Immature natural killer cell (primary cell): ENCODE results near the gene PPP1R1A. TPM values are rescaled to one million over a fixed set of nuclear protein-coding genes. Genes with fewer than 3 reads are reported as not detected.

Experiments
- polyA plus RNA-seq, 3 donors: library from polyadenylated mRNA; unstranded; fragments of 300-500 nt; fragmentation: Illumina TruSeq; gene quantifications; one replicate each; pipeline ENCODE4 v1.2.3, GENCODE V29; 2021

The PPP1R1A gene
- polyA plus RNA-seq, 3 donors from 2014 or later, result not detected

Other genes with a start within 250 kb of the PPP1R1A start
- gene GPR84, start 224.2 kb downstream of the PPP1R1A start, polyA plus RNA-seq, result not detected
- gene ZNF385A, start 203.9 kb downstream of the PPP1R1A start, polyA plus RNA-seq, result 1 to 10 TPM; 1.8 to 2.7 (median 2.2) TPM
- 100 to 1,000 TPM in 1 of 3 donors, 10 to 100 TPM in 2; 26.2 to 119 (median 65.5) TPM for gene ITGA5, start 169.4 kb downstream of the PPP1R1A start, polyA plus RNA-seq
- 10 to 100 TPM; 14.1 to 22.7 (median 16.6) TPM for gene GTSF1, start 115.1 kb downstream of the PPP1R1A start, polyA plus RNA-seq
- gene NCKAP1L, start 90.9 kb downstream of the PPP1R1A start, polyA plus RNA-seq, result 100 to 1,000 TPM in 2 of 3 donors, 10 to 100 TPM in 1; 90.8 to 138 (median 137) TPM
- gene PDE1B, start 39.1 kb downstream of the PPP1R1A start, polyA plus RNA-seq, result under 1 TPM in 2 of 3 donors, not detected in 1; 0.18 to 0.56 TPM
- gene LACRT, start 46.2 kb upstream of the PPP1R1A start, polyA plus RNA-seq, result not detected
- not detected for gene DCD, start 59.7 kb upstream of the PPP1R1A start, polyA plus RNA-seq